ENCODE data around the gene NCL. TPM values are rescaled to one million over a fixed set of nuclear protein-coding genes. Genes with fewer than 3 reads are reported as not detected.

Gene NCL
- total and polyA plus RNA-seq, 2 of the 13 experiments (the other 11 are each of a cell fraction or from before 2014, with no cell fraction given) = 105 to 779 TPM

GRCh38 chr2:231513746-231514224, 49.5 kb upstream of the NCL start:
- no peak for FAIRE-seq
- Histone ChIP-seq H3K36me3 (replicated peaks in 1 of 2; ENCODE audit: control insufficient read depth in 1 of 2, insufficient read depth in 2 of 2, low read length in 2 of 2) (no peaks in the 10 kb centered on the region), H3K4me1 (ENCODE audit: insufficient read depth, low read length) (peaks cover 10% of the 10 kb centered on the region; the same call in 1 of the 2 replicates), H3K4me2 (ENCODE audit: low read depth, low read length) (peak overlapping the region; percentile 82), H3K9me3 (ENCODE audit: low read length) (no peaks in the 10 kb centered on the region), H3K27ac (ENCODE audit: extremely low read length, insufficient read depth, low read length) (no peak overlapping the region), H4K20me1 (ENCODE audit: insufficient read depth, low read length) (no peaks in the 10 kb centered on the region), H3K4me3 (replicated peaks in 1 of 3; ENCODE audit: insufficient read depth in 1 of 3, low read depth in 2 of 3, low read length in 3 of 3) (peak overlapping the region in 2 of 3 experiments; percentile 1 to 69; a peak in 2 of 6 replicates), H3K79me2 (ENCODE audit: insufficient read depth, low read length) (no peaks in the 10 kb centered on the region), H2AFZ (ENCODE audit: low read length) (peak overlapping the region; percentile 39), H3K27me3 (ENCODE audit: control insufficient read depth in 1 of 2, insufficient read depth in 2 of 2, low read length in 2 of 2) (peaks cover 0 to 9% of the 10 kb centered on the region in 2 experiments; a peak in 2 of 5 replicates), H3K9ac (ENCODE audit: insufficient read depth, low read depth, low read length) (peak overlapping the region; percentile 38)
- DNase-seq (ENCODE audit: low spot score) = no peak
- ChIA-PET POLR2A (interaction anchor here (0.7 to 1.8 kb wide), 2 partner anchors 50 to 59 kb away, joined by 3 to 9 read pairs; partner anchors contain the start of gene NCL), CTCF (ENCODE audit: low intra/inter-chr PET ratio, low total read pairs) (no interaction called here)
- no peak for ATAC-seq
- WGBS (ENCODE audit: low lambda C conversion rate) = 54% methylated on average over 6 of the region's 7 CpGs
- in situ Hi-C loops (cut with HindIII; ENCODE audit: extremely low pct_ligation_motif_present, low pct_unique_long_range_greater_than_20kb) (no loop called here), intact Hi-C loops (cut with micrococcal nuclease; ENCODE audit: unreplicated experiment) (no loop called here)
- BruUV-seq (replicated peaks) = TSS peak; percentile 79
- TF ChIP-seq TEAD3 (CRISPR knock-in tag; optimal IDR thresholded peaks at IDR 0.05; ENCODE audit: borderline replicate concordance) (no peak), U2AF1 (optimal IDR thresholded peaks at IDR 0.05; ENCODE audit: low read depth, low read length) (no peak), HMGXB3 (CRISPR knock-in tag; IDR thresholded peaks at IDR 0.05; ENCODE audit: borderline replicate concordance) (no peak), ZNF18 (CRISPR knock-in tag; IDR thresholded peaks at IDR 0.05; ENCODE audit: insufficient replicate concordance) (no peak), ZNF343 (CRISPR knock-in tag; IDR thresholded peaks at IDR 0.05) (no peak), ZKSCAN1 (IDR thresholded peaks at IDR 0.05; ENCODE audit: low read length) (no peak), KLF13 (CRISPR knock-in tag; IDR thresholded peaks at IDR 0.05) (no peak), MEIS1 (CRISPR knock-in tag; IDR thresholded peaks at IDR 0.05; ENCODE audit: borderline replicate concordance) (no peak), TRIM22 (IDR thresholded peaks at IDR 0.05) (no peak), ZNF629 (CRISPR knock-in tag; conservative IDR thresholded peaks at IDR 0.05) (no peak), HNRNPK (IDR thresholded peaks at IDR 0.05; ENCODE audit: low read depth, low read length, poor library complexity, severe bottlenecking) (no peak), ZNF354B (CRISPR knock-in tag; IDR thresholded peaks at IDR 0.05) (no peak), ZNF768 (CRISPR knock-in tag; IDR thresholded peaks at IDR 0.05) (no peak), ZBTB38 (CRISPR knock-in tag; IDR thresholded peaks at IDR 0.05) (no peak), SP5 (CRISPR knock-in tag; IDR thresholded peaks at IDR 0.05; ENCODE audit: borderline replicate concordance, low read depth) (no peak), BCL6 (CRISPR knock-in tag; IDR thresholded peaks at IDR 0.05) (no peak), EHMT2 (IDR thresholded peaks at IDR 0.05; ENCODE audit: borderline replicate concordance, low read depth, low read length) (no peak)

All from HepG2 (cell line).